SHP77 (cell line): ENCODE results near the gene NKD2.
"Not testable (repeated sequence)": the region's sequence is repeated elsewhere in the genome, so short reads cannot be mapped to it uniquely, and the experiment has no call there.

Experiments used
- DNase-seq, 2 experiments: peaks; one replicate each; lab custom pipeline; 2025; lab: John Stamatoyannopoulos, UW

The NKD2 gene

GRCh38 chr5:1073239-1074102 lies 64.9 kb downstream of the NKD2 start:
- DNase-seq: no peak

DNA sequence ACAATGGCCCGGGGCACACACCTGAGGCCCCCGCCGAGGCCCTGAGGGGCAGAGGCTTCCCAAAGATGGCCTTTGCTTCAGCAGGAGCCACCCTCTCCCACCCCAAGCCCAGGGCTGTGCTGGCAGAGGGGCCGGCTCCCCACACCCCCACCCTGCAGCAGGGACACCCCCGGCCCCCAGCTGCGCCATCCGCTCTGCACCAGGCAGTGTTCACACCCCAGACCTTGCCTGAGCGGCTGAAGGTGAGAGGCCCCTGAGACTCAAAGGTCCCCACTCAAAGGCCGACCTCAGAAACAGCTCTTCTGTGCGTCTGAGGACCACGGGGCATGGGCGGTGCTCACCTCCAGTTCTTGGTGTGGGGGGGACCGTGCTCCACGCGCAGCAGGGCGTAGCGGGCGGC lies 65.6 kb downstream of the NKD2 start:
- DNase-seq: no peak

DNA sequence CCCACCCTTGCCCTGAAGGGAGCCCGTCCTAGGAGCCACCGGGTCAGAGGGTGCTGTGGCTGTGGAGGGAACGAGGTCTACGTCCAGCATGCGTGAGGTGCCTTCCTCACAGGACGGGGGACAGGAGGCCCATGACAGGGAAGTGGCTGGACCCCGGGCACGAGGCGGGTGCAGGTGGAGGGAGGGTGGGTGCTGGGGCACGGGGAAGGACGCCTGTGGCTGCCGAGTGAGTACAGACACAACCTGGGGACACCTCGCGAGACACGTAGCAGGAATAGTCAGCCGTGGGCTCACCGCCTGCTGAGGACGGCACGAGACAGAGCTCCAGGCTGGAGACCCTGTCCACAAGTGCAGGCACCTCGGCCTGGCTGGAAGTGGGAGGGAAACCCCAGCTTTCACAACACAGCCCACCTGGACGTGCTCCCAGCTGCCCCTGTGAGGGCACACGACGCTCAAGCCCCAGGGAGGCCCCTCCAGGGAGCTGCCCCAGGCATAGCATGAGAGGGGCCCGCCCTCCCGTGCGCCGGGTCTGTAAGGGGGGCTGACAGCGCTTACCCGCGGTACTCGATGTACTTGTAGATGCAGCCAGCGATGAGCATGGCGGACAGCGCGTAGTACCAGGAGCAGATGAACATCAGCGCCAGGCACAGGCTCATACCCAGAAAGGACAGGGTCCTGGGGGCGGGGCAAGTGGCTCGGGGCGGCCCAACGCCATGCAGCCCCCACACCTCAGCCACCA lies 66.4 kb downstream of the NKD2 start:
- no peak for DNase-seq

DNA sequence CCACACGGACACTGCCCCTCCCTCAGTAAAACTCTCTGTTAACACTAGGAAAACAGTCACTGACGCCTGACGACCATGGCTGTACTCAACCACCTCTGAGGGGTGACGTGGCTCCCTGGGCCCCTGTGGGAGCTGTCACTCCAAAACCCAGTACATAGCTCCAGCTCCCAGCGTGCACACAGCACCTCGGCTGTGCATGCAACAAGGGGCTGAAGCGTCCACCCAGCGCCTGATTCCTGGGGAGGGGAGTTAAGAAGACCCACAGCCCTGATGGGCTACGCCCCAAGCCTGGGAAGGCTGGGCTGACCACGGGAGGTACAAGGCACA lies 66.9 kb downstream of the NKD2 start:
- no peak for DNase-seq

- DNase-seq: no peak
Measured at GRCh38 chr5:1075931-1076330, 67.3 kb downstream of the NKD2 start.

DNA sequence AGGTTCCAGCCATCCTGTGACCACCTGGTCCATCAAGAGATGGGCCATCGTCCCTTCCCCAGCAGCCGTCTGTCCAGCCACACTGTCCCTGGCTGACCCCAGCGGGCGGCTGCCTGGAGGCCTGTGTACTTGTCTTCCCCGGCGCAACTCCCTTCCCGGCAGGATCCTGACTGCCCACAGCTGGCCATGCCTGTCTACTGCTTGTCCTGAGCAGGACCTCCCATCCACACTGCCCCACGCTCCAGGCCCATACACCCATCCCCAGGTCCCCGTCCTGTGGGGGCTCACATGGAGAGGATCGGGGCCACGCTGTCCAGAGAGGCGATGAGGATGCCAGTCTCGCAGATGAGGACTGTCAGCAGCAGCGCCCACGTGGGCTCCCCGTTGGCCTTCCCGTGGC lies 67.8 kb downstream of the NKD2 start:
- DNase-seq: no peak

- no peak for DNase-seq
Measured at GRCh38 chr5:1077026-1077425, 68.4 kb downstream of the NKD2 start.

- DNase-seq: no peak
Measured at GRCh38 chr5:1077491-1078020, 69.0 kb downstream of the NKD2 start.

DNA sequence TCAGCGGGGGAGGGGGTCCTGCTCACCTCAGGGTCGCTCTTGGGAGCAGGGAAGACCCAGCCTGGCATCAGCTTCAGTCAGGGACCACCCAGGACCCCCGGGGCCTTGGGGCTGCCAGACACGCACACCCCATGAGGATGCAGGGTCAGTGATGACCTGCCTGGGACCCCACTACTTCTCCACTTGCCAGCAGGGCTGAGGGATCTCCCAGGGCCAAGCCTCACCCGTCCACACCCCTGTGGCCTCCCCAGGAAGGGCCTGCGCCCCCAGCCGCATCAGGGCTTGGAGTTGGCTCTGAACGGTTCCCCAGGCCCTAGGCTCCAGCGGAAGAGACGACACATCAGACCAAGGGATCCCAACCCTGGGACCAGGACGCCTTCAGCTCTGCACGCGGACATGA lies 69.6 kb downstream of the NKD2 start:
- no peak for DNase-seq

DNA sequence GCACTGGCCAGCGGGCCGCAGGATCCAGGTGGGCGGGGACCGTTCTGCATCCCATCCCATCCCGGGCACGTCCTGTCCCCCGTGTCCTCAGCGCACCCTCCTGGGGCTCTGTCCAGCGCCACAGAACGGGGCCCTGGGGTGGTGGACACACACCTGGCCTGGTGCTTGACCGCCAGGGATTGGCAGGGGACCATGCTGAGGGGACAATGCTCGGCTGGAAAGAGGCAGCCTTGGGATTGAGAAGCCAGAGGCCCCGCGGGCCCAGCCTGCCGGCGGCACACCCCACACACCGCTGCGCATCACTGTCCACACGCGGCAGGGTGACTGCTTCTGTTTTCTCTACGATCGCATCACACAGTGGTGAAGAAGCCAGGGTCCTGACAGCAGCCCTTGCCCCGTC lies 70.2 kb downstream of the NKD2 start:
- DNase-seq: no peak

GRCh38 chr5:1079486-1079885 lies 70.9 kb downstream of the NKD2 start:
- no peak for DNase-seq

- DNase-seq: no peak
Measured at GRCh38 chr5:1079961-1080360, 71.4 kb downstream of the NKD2 start.

- no peak for DNase-seq
Measured at GRCh38 chr5:1080432-1080831, 71.8 kb downstream of the NKD2 start.

DNA sequence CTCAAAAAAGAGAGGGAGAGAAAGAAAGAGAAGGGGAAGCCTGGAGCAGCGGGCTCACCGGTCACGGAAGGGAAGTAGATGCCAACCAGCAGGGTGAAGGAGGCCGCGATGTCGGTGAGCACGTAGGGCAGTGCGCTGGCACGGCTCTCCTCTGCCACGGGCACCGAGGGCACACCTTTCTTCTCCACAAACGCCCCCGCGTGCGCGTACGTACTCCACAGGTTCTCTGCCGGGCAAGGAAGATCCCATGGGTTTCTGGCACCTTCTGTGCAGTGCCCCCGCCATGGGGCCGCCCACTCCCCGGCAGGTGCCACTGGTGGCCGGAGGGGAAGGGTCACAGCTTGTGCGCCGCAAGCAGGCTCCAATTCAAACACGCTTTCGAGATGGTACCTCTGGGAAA lies 72.9 kb downstream of the NKD2 start:
- DNase-seq: no peak

- DNase-seq: not testable (repeated sequence)
Measured at GRCh38 chr5:1083026-1083425, 74.4 kb downstream of the NKD2 start.

GRCh38 chr5:1083823-1084605 lies 75.4 kb downstream of the NKD2 start:
- no peak for DNase-seq

DNA sequence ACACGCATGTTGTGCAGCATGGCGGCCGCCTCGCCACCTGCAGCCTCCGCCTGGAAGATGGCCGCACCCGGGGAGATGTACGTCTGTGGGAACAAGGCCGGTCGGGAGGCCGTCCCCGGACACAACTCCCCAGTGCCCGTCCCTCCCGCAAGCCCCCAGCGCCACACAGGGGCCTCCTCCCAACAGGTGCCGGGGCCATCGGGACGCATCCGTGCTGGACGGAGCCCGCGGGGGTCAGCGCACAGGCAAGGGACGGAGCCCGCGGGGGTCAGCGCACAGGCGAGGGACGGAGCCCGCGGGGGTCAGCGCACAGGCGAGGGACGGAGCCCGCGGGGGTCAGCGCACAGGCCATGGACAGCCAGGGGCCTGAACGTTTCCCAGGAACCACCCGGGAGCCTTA lies 76.8 kb downstream of the NKD2 start:
- no peak for DNase-seq

DNA sequence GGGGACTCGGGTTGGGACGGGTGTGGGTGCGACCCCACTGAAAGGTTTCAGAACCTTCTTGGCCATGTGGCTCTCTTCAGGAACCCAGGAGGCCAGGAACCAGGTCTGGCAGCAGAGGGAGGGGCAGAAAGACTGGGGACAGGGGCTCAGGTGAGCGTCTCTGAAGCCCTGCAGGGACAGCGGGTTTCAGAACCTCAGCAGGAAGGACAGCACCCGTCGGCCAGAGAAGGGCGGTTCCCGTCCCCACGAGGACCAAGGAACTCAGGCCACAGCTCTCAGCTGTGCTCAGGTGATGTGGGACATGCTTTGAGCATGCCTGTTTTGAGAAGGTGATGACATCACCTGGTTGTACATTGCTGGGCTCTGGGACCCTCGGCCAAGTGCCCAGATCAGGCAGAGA lies 77.5 kb downstream of the NKD2 start:
- no peak for DNase-seq

GRCh38 chr5:1086871-1087270 lies 78.3 kb downstream of the NKD2 start:
- no peak for DNase-seq

DNA sequence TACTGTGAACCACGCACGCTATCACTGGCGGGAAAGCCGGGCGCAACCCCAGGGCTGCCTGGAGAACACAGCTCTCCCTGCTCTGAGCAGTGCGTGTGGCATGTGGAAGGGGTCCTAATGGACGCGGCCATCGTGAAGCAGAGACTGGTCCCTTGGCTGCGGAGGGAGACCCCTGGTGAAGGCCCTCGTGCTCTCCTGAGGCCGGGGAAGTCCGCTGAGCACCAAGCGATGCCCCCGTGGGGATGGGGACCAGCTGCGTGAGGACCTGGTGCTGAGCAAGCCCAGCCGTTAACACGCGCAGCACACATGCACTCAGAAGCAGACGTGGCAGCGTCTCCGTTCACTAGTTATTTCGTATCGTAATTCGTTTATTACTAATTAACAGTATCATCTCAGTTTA lies 78.8 kb downstream of the NKD2 start:
- no peak for DNase-seq

DNA sequence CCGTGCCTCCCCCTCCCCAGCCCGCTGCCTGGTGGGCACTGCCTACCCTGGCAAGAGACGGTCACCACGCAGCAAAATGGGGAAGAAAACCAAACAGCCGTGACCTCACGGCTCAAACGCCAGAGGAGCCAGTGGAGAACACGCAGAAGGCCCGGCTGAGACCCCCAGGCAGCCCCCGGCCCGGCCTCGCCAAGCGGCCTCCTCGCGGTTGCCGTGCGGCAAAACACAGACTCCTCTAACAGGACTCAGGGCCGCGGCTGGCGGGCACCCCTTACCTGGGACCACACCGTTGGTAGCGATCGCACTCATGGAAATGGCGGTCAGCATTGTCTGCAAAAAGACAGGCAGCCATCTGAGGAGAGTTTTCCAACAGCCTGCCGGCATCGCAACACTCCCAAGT lies 79.4 kb downstream of the NKD2 start:
- DNase-seq: no peak
